GM23338 (cell line): ENCODE results near the gene SNAP25. TPM values are rescaled to one million over a fixed set of nuclear protein-coding genes. Genes with fewer than 3 reads are reported as not detected.
A peak's percentile ranks its signal among the peaks of the same experiment; 100 is the strongest.

Experiments used
- ATAC-seq: fragments of 200-7000 bp; cut with Tn5 transposase; 3 replicates; pipeline ENCODE4 v1.9.1; 2020
- DNase-seq: peaks from one replicate; pipeline ENCODE4 v3.0.0-alpha.2; 2015; ENCODE audit warnings: low spot score
- H2AFZ ChIP-seq: fragments of 200-600 bp; sonication (generic); 2 replicates; pipeline ENCODE4 v1.8.0; 2016; ENCODE audit warnings: antibody characterized with exemption, mild to moderate bottlenecking, moderate library complexity
- H3F3A ChIP-seq: fragments of 200-600 bp; sonication (generic); replicated peaks from 2 replicates; pipeline ENCODE4 v1.8.0; 2017; ENCODE audit warnings: antibody characterized with exemption, mixed run types, low read depth
- H3K27ac ChIP-seq: fragments of 200-600 bp; sonication (generic); 2 replicates; pipeline ENCODE4 v1.6.1; 2016; ENCODE audit warnings: low read depth
- H3K27me3 ChIP-seq: fragments of 200-600 bp; sonication (generic); 2 replicates; pipeline ENCODE4 v1.8.0; 2016; ENCODE audit warnings: mild to moderate bottlenecking, mixed run types, moderate library complexity; ENCODE audit not compliant: insufficient read depth
- H3K36me3 ChIP-seq: fragments of 200-600 bp; sonication (generic); 2 replicates; pipeline ENCODE4 v1.8.0; 2016; ENCODE audit warnings: mild to moderate bottlenecking; ENCODE audit not compliant: insufficient read depth
- H3K4me1 ChIP-seq: fragments of 200-600 bp; sonication (generic); 2 replicates; pipeline ENCODE4 v1.8.0; 2016; ENCODE audit warnings: mild to moderate bottlenecking, moderate library complexity; ENCODE audit not compliant: insufficient read depth
- H3K4me2 ChIP-seq: fragments of 200-600 bp; sonication (generic); 2 replicates; pipeline ENCODE4 v1.7.1; 2017; ENCODE audit warnings: mixed run types
- H3K4me3 ChIP-seq: fragments of 200-600 bp; sonication (generic); 2 replicates; pipeline ENCODE4 v1.6.1; 2016; ENCODE audit warnings: mixed run types
- H3K79me2 ChIP-seq: fragments of 200-600 bp; sonication (generic); replicated peaks from 2 replicates; pipeline ENCODE4 v1.8.0; 2017; ENCODE audit warnings: mild to moderate bottlenecking; ENCODE audit not compliant: insufficient read depth
- H3K9me2 ChIP-seq: fragments of 200-600 bp; sonication (generic); 2 replicates; pipeline ENCODE4 v1.8.0; 2017; ENCODE audit not compliant: insufficient read depth
- H4K20me1 ChIP-seq: fragments of 200-600 bp; sonication (generic); replicated peaks from 2 replicates; pipeline ENCODE4 v1.8.0; 2017; ENCODE audit warnings: mild to moderate bottlenecking; ENCODE audit not compliant: insufficient read depth
- H3K27ac Mint-ChIP-seq: 2 replicates; pipeline ENCODE4 v1.8.0; 2020; ENCODE audit warnings: inconsistent platforms, mild to moderate bottlenecking, moderate library complexity, mixed read lengths
- H3K27me3 Mint-ChIP-seq: 3 replicates; pipeline ENCODE4 v1.8.0; 2022; ENCODE audit warnings: low read depth, mild to moderate bottlenecking, moderate library complexity, mixed read lengths, inconsistent platforms; ENCODE audit not compliant: insufficient read depth, poor library complexity
- H3K36me3 Mint-ChIP-seq: 3 replicates; pipeline ENCODE4 v1.8.0; 2021; ENCODE audit warnings: low read depth, mild to moderate bottlenecking, inconsistent platforms, moderate library complexity, mixed read lengths
- H3K4me1 Mint-ChIP-seq: 3 replicates; pipeline ENCODE4 v1.8.0; 2020; ENCODE audit warnings: mild to moderate bottlenecking, inconsistent platforms, mixed read lengths
- H3K4me3 Mint-ChIP-seq: 3 replicates; pipeline ENCODE4 v1.8.0; 2021; ENCODE audit warnings: moderate library complexity, mild to moderate bottlenecking, inconsistent platforms, mixed read lengths
- H3K9me3 Mint-ChIP-seq: 3 replicates; pipeline ENCODE4 v1.8.0; 2020; ENCODE audit warnings: moderate library complexity, mild to moderate bottlenecking, inconsistent platforms, mixed read lengths
- CREB1 ChIP-seq: fragments of 250-450 bp; sonication (Bioruptor Pico); IDR thresholded peaks from 2 replicates; pipeline ENCODE4 v1.5.0; 2020; ENCODE audit warnings: low read depth, mild to moderate bottlenecking, moderate library complexity
- NANOG ChIP-seq: IDR thresholded peaks from 2 replicates; pipeline ENCODE4 v1.6.1; 2016; ENCODE audit warnings: antibody characterized with exemption, borderline replicate concordance
- POLR2AphosphoS5 ChIP-seq: IDR thresholded peaks from 2 replicates; pipeline ENCODE4 v1.6.1; 2016; ENCODE audit warnings: antibody characterized with exemption, low read depth
- STAT1 ChIP-seq: IDR thresholded peaks from one replicate; pipeline ENCODE4 v1.6.1; 2016; ENCODE audit warnings: antibody characterized with exemption; ENCODE audit not compliant: unreplicated experiment
- ZNF114 ChIP-seq: fragments of 250-450 bp; sonication (Bioruptor Pico); IDR thresholded peaks from 2 replicates; pipeline ENCODE4 v1.5.0; 2020; ENCODE audit warnings: mild to moderate bottlenecking, moderate library complexity
- ZNF462 ChIP-seq: fragments of 250-450 bp; sonication (Bioruptor Pico); IDR thresholded peaks from 2 replicates; pipeline ENCODE4 v1.5.0; 2020; ENCODE audit warnings: mild to moderate bottlenecking, moderate library complexity
- polyA plus RNA-seq: library from polyadenylated mRNA; unstranded; fragments of >200 nt; fragmentation: Nextera tagmentation; extraction: Ambion mirVana; gene quantifications from 2 replicates; pipeline ENCODE4 v1.2.1, GENCODE V29; 2016
- total RNA-seq: library from RNA; depleted of rRNA; stranded (reverse); fragments of >200 nt; shearing (Covaris generic); gene quantifications from 2 replicates; pipeline ENCODE4 v1.2.3, GENCODE V29; 2014

Gene SNAP25
- total and polyA plus RNA-seq, 2 experiments from 2014 or later = 0.82 to 1.3 TPM

- H3K4me3 Mint-ChIP-seq = peak overlapping the region; percentile 37
- Histone ChIP-seq H3K4me1 (peaks cover 46% of the 10 kb centered on the region), H3K4me3 (peak overlapping the region; percentile 28), H3K79me2 (no peaks in the 10 kb centered on the region), H4K20me1 (no peaks in the 10 kb centered on the region), H3K9me2 (no peaks in the 10 kb centered on the region; the same call in 1 of the 2 replicates), H3K36me3 (no peaks in the 10 kb centered on the region), H3F3A (0 out of 2 replicates have a peak, but pooled peaks cover 3% of the 10 kb centered on the region), H3K27me3 (no peaks in the 10 kb centered on the region), H2AFZ (no peak overlapping the region), H3K4me2 (peak overlapping the region; percentile 60), H3K27ac (peak overlapping the region; percentile 2; the same call in 1 of the 2 replicates)
- DNase-seq (peak; percentile 40), ATAC-seq (peak; percentile 72)
- peak overlapping the region; percentile 62; the same call in 1 of the 2 replicates for H3K27ac Mint-ChIP-seq
- no peaks in the 10 kb centered on the region; the same call in 2 of the 3 replicates for H3K9me3 Mint-ChIP-seq
- H3K4me1 Mint-ChIP-seq = peaks cover 48% of the 10 kb centered on the region
- no peaks in the 10 kb centered on the region for H3K36me3 Mint-ChIP-seq
- TF ChIP-seq CREB1 (CRISPR knock-in tag) = no peak
- no peak for TF ChIP-seq STAT1
- TF ChIP-seq NANOG = 0 out of 2 replicates have a peak, but pooled peaks have one; percentile 22
- TF ChIP-seq ZNF462 (CRISPR knock-in tag) = no peak
- TF ChIP-seq ZNF114 = no peak
- TF ChIP-seq POLR2AphosphoS5 = no peak
- H3K27me3 Mint-ChIP-seq = peaks cover 5% of the 10 kb centered on the region
These were observed 61.6 kb downstream of the SNAP25 start for GRCh38 chr20:10280018-10280908.
